Right forelimb (tissue), 1 donor: ENCODE data around the gene GSG1L2.

Experiments
- DNase-seq: peaks from one replicate; pipeline ENCODE4 v3.0.0-alpha.2; 2018

Gene GSG1L2

DNA sequence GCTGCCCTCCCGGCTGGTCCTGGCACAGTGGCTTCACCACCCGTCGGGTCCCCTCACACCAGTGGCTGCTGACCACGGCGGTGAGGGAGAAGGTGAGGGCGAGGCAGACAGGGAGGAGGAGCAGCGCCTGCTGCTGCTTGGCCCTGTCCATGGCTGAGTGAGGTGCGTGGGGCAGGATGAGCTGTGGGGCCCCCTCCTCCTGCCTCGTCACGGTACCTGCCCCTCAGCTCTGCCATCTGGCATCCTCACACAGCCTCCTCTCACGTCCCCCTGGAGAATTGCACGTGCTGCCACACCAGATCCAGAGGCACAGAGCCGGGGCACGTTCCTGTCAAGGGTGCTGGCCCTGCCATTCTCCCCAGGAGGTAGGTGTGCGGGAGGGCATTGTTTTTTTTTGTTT is at the start of gene GSG1L2:
Gene GSG1L2 (minus strand): TSS at position 159 of the 400 bp plus-strand sequence. CDS start 8 bp downstream, at position 151.
- no peak for DNase-seq

GRCh38 chr17:9868552-9868951 is 46.7 kb upstream of the GSG1L2 start:
- no peak for DNase-seq

- no peak for DNase-seq
Measured at GRCh38 chr17:9865586-9865985, 43.7 kb upstream of the GSG1L2 start.

DNA sequence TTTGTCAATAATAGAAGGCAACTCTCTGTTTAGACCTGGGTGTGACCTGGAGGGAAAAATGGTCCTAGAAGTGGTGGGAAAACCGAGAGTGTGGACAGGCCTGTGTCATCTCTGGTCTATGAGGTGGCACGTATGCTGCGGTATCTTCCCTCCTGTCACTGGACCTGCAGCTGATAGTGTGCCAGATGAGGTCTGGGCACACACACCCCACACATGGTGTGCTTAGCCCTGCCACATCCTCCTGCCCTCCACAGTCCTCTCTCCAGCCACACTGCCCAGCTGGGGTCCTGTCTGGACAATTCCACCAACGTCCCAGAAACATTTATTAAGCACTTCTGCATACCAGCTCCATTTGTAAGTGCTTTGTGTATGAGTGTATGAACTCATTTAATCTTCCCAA is 41.1 kb upstream of the GSG1L2 start:
- DNase-seq = no peak

DNA sequence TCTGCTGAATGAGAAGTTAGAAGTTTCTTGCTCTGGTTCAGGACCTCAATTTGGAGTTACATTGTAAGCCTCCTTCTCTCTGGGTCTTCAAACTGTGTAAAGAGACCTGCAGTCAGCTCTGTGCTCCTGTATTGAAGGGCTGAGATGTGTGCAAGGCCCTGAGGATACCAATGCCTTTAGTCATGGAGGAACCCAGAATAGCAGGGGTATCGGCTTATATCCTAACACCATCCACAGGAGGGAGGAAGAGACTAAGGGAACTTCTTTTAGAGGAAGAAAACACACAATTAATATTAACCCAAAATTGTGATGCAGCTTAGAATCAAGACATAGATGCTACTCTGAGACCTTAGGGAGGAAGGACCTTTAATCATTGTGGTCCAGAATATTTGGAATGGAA is 40.3 kb upstream of the GSG1L2 start:
- no peak for DNase-seq

- DNase-seq = no peak
Measured at GRCh38 chr17:9860851-9861250, 39.0 kb upstream of the GSG1L2 start.

GRCh38 chr17:9859781-9860180 is 37.9 kb upstream of the GSG1L2 start:
- no peak for DNase-seq

DNA sequence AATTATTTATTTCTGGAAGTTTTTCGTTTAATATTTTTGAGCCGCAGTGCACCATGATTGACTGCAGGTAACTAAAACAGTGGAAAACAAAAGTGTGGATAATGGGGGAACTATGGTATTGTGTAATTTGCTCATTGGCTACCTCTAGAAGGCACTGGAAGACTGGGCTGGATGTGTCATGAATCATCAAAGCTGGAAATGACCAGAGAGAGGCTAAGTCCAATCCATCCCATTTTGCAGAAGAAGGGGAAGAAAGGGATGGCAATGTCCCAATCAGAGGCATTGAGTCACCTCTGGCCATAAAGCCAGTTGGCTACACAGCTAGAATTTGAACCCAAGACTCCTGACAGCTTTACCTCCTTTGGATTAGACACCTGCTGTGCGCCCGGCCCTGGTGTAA is 33.2 kb upstream of the GSG1L2 start:
- DNase-seq = no peak

DNA sequence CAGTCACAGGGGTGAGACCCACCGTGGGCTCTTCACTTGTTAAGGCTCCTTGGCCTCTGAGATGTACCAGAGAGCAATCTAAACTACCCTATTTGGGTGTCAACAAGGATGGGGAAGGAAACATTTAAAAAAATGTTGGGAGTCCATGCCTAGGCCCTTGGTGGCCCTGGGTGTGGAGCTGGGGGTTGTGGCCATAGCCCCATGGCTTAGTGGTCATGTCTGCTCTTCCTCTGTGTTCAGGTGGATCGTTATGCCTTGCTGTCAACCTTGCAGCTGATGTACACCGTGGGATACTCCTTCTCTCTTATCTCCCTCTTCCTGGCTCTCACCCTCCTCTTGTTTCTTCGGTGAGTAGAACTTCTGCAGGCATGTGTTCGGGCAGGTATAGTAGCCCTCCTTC is 32.4 kb upstream of the GSG1L2 start:
- DNase-seq = no peak

DNA sequence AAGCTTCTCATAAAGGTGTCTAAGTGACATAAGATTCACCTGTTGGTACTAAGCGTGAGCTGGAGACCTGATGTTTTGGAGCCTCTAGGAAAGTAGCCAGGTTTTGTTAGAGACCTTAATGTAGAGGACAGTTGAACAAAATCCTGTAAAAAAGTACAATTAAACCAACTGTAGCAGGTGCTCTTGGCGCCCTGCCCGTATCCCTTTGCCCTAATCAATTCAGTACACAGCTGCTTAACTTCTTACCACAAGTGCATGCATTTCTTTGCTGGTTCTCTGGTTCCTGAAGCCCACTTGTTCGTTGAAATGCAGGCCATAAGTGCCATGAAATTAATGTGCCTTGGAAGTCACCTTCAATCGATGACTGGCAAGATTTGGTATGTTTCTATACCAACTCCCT is 28.3 kb upstream of the GSG1L2 start:
- DNase-seq = no peak

DNA sequence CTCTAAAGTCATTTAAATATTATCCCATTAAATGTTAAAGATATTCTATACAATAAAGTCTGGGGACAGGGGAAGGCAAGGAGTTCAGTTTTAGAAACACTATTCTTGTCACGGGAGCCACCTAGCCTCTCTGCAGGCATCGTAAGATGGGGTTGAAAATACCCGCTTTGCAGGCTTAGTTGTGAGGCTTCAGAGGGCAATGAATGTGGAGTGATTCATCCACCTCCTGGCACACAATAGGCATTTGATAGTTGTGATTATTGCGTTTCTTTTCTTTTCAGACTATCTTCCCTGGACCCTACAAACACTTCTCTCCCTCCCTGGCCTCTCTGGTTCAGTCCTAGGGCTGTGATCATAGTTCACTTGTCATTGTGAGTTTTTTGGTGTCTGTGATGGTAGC is 23.4 kb upstream of the GSG1L2 start:
- no peak for DNase-seq

DNA sequence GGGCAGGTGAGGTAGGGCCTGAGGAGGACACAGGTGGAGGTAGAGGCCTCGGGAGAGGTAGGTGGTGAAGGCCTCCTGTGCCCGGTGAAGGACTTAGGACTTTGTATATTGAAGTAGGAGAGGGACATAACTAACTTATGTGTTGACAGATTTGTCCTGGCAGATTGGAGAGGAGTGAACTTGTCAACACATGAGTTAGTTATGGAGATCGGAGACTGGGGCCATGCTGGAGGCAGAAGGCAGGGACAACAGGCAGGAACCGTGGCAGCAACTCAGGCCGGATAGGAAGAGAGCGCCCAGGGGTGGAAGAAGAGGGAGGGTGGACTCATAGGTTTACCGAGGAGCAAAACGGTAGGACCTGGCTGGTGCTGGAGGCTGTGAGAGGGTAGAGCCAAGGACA is 22.3 kb upstream of the GSG1L2 start:
- no peak for DNase-seq

- no peak for DNase-seq
Measured at GRCh38 chr17:9843152-9844010, 21.5 kb upstream of the GSG1L2 start.

DNA sequence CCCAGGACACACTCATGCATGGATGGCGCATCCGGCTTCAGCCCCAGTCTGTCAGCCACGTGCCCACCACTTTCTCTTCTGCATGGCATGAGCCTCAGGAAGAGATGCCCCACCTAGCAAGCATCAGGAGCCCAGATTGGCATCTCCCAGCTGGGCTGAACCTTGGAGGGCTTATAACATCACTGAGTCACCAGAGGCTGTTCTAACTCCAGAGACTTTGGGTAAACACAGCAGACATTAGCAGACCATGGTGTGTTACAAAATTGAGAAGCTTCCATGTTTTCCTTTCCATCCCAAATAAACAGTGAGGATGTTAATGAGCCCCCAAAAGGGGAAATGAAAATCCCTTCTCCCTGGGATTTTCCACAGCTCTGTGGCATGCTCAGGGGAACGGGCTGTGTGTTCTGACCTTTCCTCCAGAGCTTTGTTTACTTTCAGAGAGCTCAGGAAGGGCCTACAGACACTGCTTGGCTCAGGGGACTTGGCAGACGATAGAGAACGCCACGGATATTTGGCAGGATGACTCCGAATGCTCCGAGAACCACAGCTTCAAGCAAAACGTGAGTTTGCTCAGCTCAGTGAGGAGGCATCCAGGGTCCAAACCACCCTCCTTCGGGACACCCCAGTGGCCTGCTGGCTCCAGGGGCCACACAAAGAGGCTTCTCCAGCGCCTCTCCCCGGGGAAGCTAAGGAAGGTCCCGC is 20.3 kb upstream of the GSG1L2 start:
- no peak for DNase-seq

DNA sequence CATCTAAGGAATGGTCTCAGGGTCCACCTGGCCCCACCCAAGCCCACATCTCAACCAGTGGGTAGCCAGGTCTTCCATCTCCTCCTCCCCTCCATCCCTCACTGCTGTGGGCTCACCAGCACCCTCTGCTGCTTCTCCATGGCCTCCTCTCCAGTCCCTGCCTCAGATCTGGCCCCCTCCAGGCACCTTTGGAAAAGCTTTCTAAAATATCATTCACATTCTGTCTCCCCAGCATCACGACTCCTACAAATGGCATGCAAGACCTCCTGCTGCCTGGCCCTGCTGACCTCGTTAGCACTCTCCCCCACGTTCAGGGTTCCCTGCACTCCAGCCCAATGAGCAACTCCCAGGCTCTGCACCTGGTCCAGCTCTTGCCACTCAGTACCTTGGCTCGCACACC is 17.6 kb upstream of the GSG1L2 start:
- no peak for DNase-seq

- no peak for DNase-seq
Measured at GRCh38 chr17:9837551-9838471, 15.9 kb upstream of the GSG1L2 start.

GRCh38 chr17:9833922-9834321 is 12.0 kb upstream of the GSG1L2 start:
- DNase-seq = no peak

GRCh38 chr17:9830711-9831110 is 8.8 kb upstream of the GSG1L2 start:
- DNase-seq = no peak

GRCh38 chr17:9829343-9829742 is 7.5 kb upstream of the GSG1L2 start:
- DNase-seq = no peak

DNA sequence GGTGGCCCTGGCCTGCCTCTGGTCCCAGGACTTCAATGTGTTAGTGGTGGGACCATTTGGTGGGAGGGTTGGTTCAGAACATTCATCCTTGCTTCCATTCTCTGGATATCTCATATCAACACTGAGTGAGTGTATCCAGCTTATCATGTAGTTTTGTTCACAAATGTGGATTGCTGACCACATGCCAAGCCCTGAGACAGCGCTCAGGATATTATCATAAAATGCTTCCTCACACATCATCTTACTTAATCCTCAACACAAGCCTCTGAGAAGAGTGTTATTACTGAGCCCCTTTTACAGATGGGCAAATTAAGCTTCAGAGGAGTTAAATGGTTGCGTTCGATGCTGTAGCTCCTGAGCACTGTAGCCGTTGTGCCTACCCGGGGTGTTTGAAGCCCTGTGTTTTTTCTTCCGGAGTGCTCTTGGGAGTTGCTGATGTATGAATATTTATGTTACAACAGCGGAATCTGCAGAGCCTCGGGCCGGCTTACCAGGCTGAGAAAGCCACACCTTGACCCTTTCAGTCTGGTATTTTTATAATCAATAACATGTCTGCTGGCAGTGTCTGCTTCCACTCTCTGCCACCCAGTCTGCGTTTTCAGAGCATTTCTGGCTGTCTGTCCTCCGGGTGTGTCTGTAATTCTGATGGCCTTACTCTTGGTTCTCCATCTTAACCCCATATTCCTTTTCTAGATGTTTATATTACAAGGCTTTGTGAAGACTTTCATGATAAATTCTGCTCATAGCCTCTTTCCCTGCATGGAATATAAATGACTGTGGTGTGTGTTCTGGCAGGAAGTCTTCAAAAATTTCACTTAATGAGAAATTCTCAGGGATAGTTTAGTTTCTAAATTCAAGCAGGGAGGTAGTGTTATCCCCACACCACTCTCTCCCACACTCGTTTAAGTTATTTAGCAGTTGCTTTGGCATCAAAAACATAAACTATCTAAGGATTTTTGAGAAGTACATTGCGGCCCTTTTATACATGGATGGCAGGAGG is 6.7 kb upstream of the GSG1L2 start:
- DNase-seq = no peak

DNA sequence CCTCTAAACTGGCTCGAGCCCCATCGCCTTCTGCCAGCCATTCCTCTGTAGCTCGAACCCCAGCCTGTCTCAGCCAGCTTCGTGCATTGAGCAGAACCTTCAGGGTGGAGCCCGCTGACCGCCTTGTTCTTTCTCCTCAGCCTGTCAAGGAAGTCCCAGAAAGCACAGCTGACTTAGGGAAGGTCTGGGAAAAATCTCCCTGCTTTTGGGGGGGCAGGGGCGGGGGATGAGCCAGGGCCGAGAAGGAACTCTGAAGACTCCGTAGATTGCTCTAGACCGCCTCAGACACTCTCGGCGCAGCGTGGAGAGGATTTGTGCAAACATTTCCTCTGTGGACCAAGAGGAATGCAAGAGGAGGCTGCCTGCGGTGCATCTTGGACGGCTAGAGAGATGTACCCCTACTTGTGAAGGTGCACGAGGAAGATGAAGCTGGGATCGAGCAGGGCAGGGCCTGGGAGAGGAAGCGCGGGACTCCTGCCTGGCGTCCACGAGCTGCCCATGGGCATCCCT is 3.8 kb upstream of the GSG1L2 start, which contains the start of gene GLP2R:
Gene GLP2R (plus strand): TSS at position 284 of the 510 bp plus-strand sequence. CDS start 140 bp downstream, at position 424.
- no peak for DNase-seq
